GM12878 (cell line): Measurements from ENCODE around the gene MAD1L1. TPM values are rescaled to one million over a fixed set of nuclear protein-coding genes. Genes with fewer than 3 reads are reported as not detected.

Experiments
- BACH1 ChIP-seq: fragments of 450-650 bp; IDR thresholded peaks from 2 replicates; pipeline ENCODE4 v1.6.1; 2017; ENCODE audit warnings: mild to moderate bottlenecking, borderline replicate concordance
- BHLHE40 ChIP-seq, 2 experiments: fragments of 450-650 bp in 1 of 2; IDR thresholded peaks; 2 replicates each; pipeline ENCODE4 v1.6.1; 2011 to 2017; ENCODE audit warnings: low read depth in 2 of 2, borderline replicate concordance in 1 of 2, improper control_type of control experiment in 1 of 2, low read length in 1 of 2, mild to moderate bottlenecking in 1 of 2
- CBX5 ChIP-seq: sonication (generic); IDR thresholded peaks from 2 replicates; pipeline ENCODE4 v1.6.1; 2016; ENCODE audit warnings: low read depth, moderate library complexity, mild to moderate bottlenecking, inconsistent platforms
- CREB1 ChIP-seq: IDR thresholded peaks from 2 replicates; pipeline ENCODE4 v1.6.1; 2012; ENCODE audit warnings: low read depth, mild to moderate bottlenecking, inconsistent platforms
- CREM ChIP-seq: IDR thresholded peaks from 2 replicates; pipeline ENCODE4 v1.6.1; 2014; ENCODE audit warnings: antibody characterized with exemption, low read depth
- EGR1 ChIP-seq, 2 experiments: IDR thresholded peaks; 1 replicate in 1 of 2; 2 replicates in 1 of 2; pipeline ENCODE4 v1.6.1; 2011 to 2012; ENCODE audit warnings: low read depth in 2 of 2, low read length in 2 of 2, borderline replicate concordance in 1 of 2, mild to moderate bottlenecking in 1 of 2, moderate library complexity in 1 of 2
- ETV6 ChIP-seq, 2 experiments: fragments of 450-650 bp in 1 of 2; IDR thresholded peaks in 1 of 2; conservative IDR thresholded peaks in 1 of 2; 2 replicates each; pipeline ENCODE4 v1.6.1; 2014; ENCODE audit warnings: antibody characterized with exemption in 1 of 2, borderline replicate concordance in 1 of 2, low read depth in 1 of 2, mild to moderate bottlenecking in 1 of 2, moderate library complexity in 1 of 2
- FOXM1 ChIP-seq: IDR thresholded peaks from 2 replicates; pipeline ENCODE4 v1.6.1; 2012; ENCODE audit warnings: low read depth, mild to moderate bottlenecking, inconsistent platforms, low read length, moderate library complexity
- IKZF2 ChIP-seq, 2 experiments: fragments of 450-650 bp; IDR thresholded peaks; 2 replicates each; pipeline ENCODE4 v1.6.1; 2017; ENCODE audit warnings: mild to moderate bottlenecking in 2 of 2, moderate library complexity in 2 of 2
- IRF5 ChIP-seq: fragments of 450-650 bp; IDR thresholded peaks from 2 replicates; pipeline ENCODE4 v1.6.1; 2017; ENCODE audit warnings: borderline replicate concordance
- NR2F1 ChIP-seq: fragments of 450-650 bp; conservative IDR thresholded peaks from 2 replicates; pipeline ENCODE4 v1.6.1; 2017; ENCODE audit warnings: mild to moderate bottlenecking
- RAD21 ChIP-seq: IDR thresholded peaks from 2 replicates; pipeline ENCODE4 v1.6.1; 2011; ENCODE audit warnings: mild to moderate bottlenecking, low read depth, low read length, moderate library complexity; ENCODE audit not compliant: insufficient read depth
- RELA ChIP-seq: fragments of 450-650 bp; IDR thresholded peaks from 2 replicates; pipeline ENCODE4 v1.8.0; 2014; ENCODE audit warnings: borderline replicate concordance; ENCODE audit not compliant: partially characterized antibody
- REST ChIP-seq: IDR thresholded peaks from 2 replicates; pipeline ENCODE4 v1.6.1; 2012; ENCODE audit warnings: mild to moderate bottlenecking, low read depth, low read length
- RUNX3 ChIP-seq: IDR thresholded peaks from 2 replicates; pipeline ENCODE4 v1.6.1; 2012; ENCODE audit warnings: low read length, inconsistent platforms
- SIX5 ChIP-seq: IDR thresholded peaks from 2 replicates; pipeline ENCODE4 v1.6.1; 2011; ENCODE audit warnings: mild to moderate bottlenecking, low read depth, low read length, moderate library complexity; ENCODE audit not compliant: severe bottlenecking
- SMARCA5 ChIP-seq: fragments of 450-650 bp; IDR thresholded peaks from 2 replicates; pipeline ENCODE4 v1.6.1; 2017; ENCODE audit warnings: mild to moderate bottlenecking
- SMC3 ChIP-seq: IDR thresholded peaks from 2 replicates; pipeline ENCODE4 v1.6.1; 2011; ENCODE audit warnings: low read length, improper control_type of control experiment, borderline replicate concordance
- SUZ12 ChIP-seq: fragments of 200-600 bp; sonication (generic); IDR thresholded peaks from one replicate; pipeline ENCODE4 v1.6.1; 2018; ENCODE audit warnings: antibody characterized with exemption, mild to moderate bottlenecking; ENCODE audit not compliant: unreplicated experiment
- TCF12 ChIP-seq: IDR thresholded peaks from 2 replicates; pipeline ENCODE4 v1.6.1; 2011; ENCODE audit warnings: low read depth, mild to moderate bottlenecking, low read length
- YY1 ChIP-seq: IDR thresholded peaks from 2 replicates; pipeline ENCODE4 v1.6.1; 2011; ENCODE audit warnings: low read depth, mild to moderate bottlenecking, low read length
- ZNF622 ChIP-seq: fragments of 450-650 bp; IDR thresholded peaks from 2 replicates; pipeline ENCODE4 v1.6.1; 2017; ENCODE audit warnings: mild to moderate bottlenecking, inconsistent platforms
- polyA plus RNA-seq, 11 experiments: library from polyadenylated mRNA; depleted of rRNA in 4 of 11; unstranded in 6 of 11; stranded (reverse) in 5 of 11; fragments of >200 nt; fragmentation: Nextera tagmentation in 4 of 11; fragmentation: Illumina TruSeq in 1 of 11; extraction: Ambion mirVana in 4 of 11; extraction: Trizol in 1 of 11; gene quantifications; 1 replicate in 1 of 11; 2 replicates in 10 of 11; pipeline versions ENCODE4 v1.2.1 to v1.2.3, GENCODE V29; 2011 to 2016; ENCODE audit warnings: inconsistent platforms in 2 of 11, missing spikeins in 2 of 11, low read depth in 1 of 11
- total RNA-seq, 4 experiments: library from RNA; depleted of rRNA in 3 of 4; stranded (reverse); fragments of >200 nt in 3 of 4; fragmentation: Illumina TruSeq in 1 of 4; extraction: Trizol in 1 of 4; gene quantifications; 2 replicates each; pipeline versions ENCODE4 v1.2.1 to v1.2.3, GENCODE V29; 2013 to 2021
- TF ChIP-seq, protein P1 (sequence below), 3 experiments: IDR thresholded peaks in 2 of 3; conservative IDR thresholded peaks in 1 of 3; 2 replicates each; pipeline ENCODE4 v1.5.1; 2011; ENCODE audit warnings: low read depth in 3 of 3, low read length in 3 of 3, mild to moderate bottlenecking in 3 of 3, control low read depth in 2 of 3, moderate library complexity in 2 of 3, inconsistent platforms in 1 of 3, mixed read lengths in 1 of 3; ENCODE audit not compliant: control insufficient read depth in 2 of 3, insufficient read depth in 1 of 3; ENCODE audit errors: extremely low read depth in 1 of 3

MAD1L1 gene
- total and polyA plus RNA-seq, 10 of the 15 experiments (the other 5 are each of a cell fraction or from before 2014, with no cell fraction given) = 2.2 to 76.8 (median 38.3) TPM

DNA sequence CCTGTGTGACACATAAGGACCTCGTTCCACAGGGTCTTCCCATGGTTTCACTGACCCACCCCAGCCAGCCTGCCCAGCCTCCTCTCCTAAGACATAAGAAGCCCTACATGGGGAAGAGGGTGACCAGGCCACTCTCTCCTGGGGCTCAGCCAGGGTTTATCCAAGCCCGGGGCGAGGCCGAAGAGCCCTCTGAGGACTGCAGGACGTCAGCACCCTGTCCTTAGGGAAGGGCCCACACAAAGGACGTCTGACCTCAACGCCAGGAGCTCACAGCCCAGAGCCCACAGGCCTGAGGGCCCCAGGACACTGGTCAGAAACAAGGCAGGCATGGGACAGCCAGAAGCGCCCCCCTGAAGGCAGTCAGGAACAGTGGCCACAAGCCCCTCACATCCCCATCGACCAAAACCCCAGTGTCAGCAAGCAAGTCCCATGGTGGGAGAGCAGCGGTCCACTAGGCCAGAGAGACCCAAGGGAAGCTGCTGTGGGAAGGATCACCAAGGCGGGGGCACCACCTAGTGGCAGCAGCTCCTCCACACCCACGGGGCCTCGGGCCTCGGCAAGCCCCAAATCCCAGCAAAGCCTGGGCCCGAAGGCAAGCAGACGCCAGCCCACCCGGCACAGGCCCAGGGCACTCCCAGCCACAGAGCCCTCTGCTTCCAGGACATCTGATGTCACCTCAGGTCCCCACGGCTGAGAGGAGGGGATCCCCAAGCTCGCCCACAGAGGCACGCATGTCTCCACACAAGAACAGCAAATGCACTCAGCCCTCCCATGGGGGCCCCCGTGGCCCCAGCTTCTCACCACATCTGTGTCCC lies 23.4 kb downstream of the MAD1L1 start (continued):
- TF ChIP-seq RELA (peak; percentile 46), SIX5 (no peak), BHLHE40 (IDR thresholded peaks at IDR 0.05; ENCODE audit: borderline replicate concordance in 1 of 2, low read depth in 2 of 2, low read length in 1 of 2) (peak; percentile 71 to 76; a peak in 3 of 4 replicates), CREB1 (peak; percentile 56; the same call in 1 of the 2 replicates), CREM (peak; percentile 73), EGR1 (IDR thresholded peaks at IDR 0.05; ENCODE audit: borderline replicate concordance in 1 of 2, low read depth in 2 of 2, low read length in 2 of 2) (0 out of 3 replicates have a peak, but pooled peaks of 1 of the 2 experiments have one; percentile 34), ZNF622 (no peak), TCF12 (no peak), SMC3 (peak; percentile 81), NR2F1 (0 out of 2 replicates have a peak, but pooled peaks have one; percentile 21), RAD21 (peak; percentile 84), SUZ12 (no peak), IRF5 (no peak), CBX5 (no peak), REST (no peak), IKZF2 (IDR thresholded peaks at IDR 0.05) (peak in 1 of 2 experiments; percentile 50; a peak in 2 of 4 replicates), RUNX3 (peak; percentile 91), YY1 (peak; percentile 68; the same call in 1 of the 2 replicates), SMARCA5 (0 out of 2 replicates have a peak, but pooled peaks have one; percentile 53), BACH1 (peak; percentile 62; the same call in 1 of the 2 replicates), FOXM1 (peak; percentile 84; the same call in 1 of the 2 replicates), ETV6 (conservative IDR thresholded peaks at IDR 0.05 in 1 of 2, IDR thresholded peaks at IDR 0.05 in 1 of 2; ENCODE audit: borderline replicate concordance in 1 of 2, low read depth in 1 of 2) (peak in 1 of 2 experiments; percentile 29; a peak in 1 of 4 replicates)
- TF ChIP-seq, protein P1, sequence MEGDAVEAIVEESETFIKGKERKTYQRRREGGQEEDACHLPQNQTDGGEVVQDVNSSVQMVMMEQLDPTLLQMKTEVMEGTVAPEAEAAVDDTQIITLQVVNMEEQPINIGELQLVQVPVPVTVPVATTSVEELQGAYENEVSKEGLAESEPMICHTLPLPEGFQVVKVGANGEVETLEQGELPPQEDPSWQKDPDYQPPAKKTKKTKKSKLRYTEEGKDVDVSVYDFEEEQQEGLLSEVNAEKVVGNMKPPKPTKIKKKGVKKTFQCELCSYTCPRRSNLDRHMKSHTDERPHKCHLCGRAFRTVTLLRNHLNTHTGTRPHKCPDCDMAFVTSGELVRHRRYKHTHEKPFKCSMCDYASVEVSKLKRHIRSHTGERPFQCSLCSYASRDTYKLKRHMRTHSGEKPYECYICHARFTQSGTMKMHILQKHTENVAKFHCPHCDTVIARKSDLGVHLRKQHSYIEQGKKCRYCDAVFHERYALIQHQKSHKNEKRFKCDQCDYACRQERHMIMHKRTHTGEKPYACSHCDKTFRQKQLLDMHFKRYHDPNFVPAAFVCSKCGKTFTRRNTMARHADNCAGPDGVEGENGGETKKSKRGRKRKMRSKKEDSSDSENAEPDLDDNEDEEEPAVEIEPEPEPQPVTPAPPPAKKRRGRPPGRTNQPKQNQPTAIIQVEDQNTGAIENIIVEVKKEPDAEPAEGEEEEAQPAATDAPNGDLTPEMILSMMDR (IDR thresholded peaks at IDR 0.05 in 2 of 3, conservative IDR thresholded peaks at IDR 0.05 in 1 of 3; ENCODE audit: control insufficient read depth in 2 of 3, extremely low read depth in 1 of 3, insufficient read depth in 1 of 3, low read depth in 3 of 3, low read length in 3 of 3) = peak; percentile 74 to 88 (median 88)
